ENCODE results near the gene MAP3K14. TPM values are rescaled to one million over a fixed set of nuclear protein-coding genes. Genes with fewer than 3 reads are reported as not detected.
A peak's percentile ranks its signal among the peaks of the same experiment; 100 is the strongest.

MAP3K14 gene
- total RNA-seq, 1 experiment from 2014 or later, result 7.8 TPM

DNA sequence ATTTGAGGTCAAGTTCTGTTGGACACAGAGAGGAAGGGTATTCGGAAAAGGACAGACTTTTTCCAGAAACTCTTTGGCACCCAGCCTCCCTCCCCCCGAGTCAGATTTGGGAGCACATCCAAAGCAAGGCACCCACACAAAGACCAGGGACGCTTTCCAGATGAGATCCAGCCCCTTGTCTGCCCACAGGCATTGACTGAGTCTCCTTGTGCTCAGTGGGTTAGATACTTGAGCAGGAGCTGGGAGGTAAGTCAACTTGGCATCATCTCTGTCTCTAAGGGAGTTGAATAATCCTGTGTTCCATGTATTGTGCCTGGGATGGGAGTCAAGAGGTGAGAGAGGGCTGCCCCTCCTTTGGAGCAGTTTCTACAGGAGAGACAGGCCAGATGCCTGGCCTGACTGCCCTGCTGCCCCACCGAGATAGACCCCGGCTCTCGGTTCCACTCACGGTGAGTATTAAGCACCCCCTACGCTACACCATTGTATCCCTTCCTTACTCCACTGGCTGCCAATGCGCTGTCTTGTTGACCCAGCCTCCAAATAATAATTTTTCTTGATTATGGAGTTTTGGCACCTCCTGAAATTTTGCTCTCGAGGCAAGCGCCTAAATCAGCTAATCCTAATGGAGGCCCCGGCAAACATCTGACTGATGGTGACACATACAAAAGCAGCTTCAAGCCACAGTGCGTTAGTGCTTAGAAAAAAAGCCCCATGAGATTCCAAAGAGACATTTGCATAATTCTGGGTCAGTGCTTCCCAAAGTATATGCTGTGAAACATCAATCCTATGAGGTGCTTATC is 29.6 kb upstream of the MAP3K14 start:
- Histone ChIP-seq H3K79me1 (ENCODE audit: insufficient read depth, low read depth, low read length, poor library complexity, severe bottlenecking) (no peaks in the 10 kb centered on the region), H3K27ac (ENCODE audit: insufficient read length, low read depth, low read length) (no peak overlapping the region), H3K79me2 (ENCODE audit: insufficient read depth, low read length) (no peaks in the 10 kb centered on the region), H3K23me2 (ENCODE audit: insufficient read length, low read depth, low read length, poor library complexity, severe bottlenecking) (no peaks in the 10 kb centered on the region), H3K4me2 (ENCODE audit: insufficient read depth, insufficient read length, low read length) (no peak overlapping the region), H3K4me1 (ENCODE audit: insufficient read depth, low read length) (no peaks in the 10 kb centered on the region; the same call in 1 of the 2 replicates), H2AFZ (ENCODE audit: low read length) (no peak overlapping the region), H4K8ac (replicated peaks; ENCODE audit: insufficient read length, low read depth, low read length) (no peak overlapping the region), H2BK12ac (ENCODE audit: insufficient read length, low read depth, low read length) (no peak overlapping the region), H2AK5ac (ENCODE audit: insufficient read length, low read length) (no peak overlapping the region), H3K9me3 (ENCODE audit: control insufficient read depth, low read depth, low read length) (no peaks in the 10 kb centered on the region), H3T11ph (ENCODE audit: low read length) (no peak overlapping the region), H2BK20ac (ENCODE audit: low read depth, low read length, poor library complexity, severe bottlenecking) (no peak overlapping the region), H3K27me3 (ENCODE audit: insufficient read depth, low read length) (no peaks in the 10 kb centered on the region), H3K14ac (ENCODE audit: insufficient read depth, low read length) (no peak overlapping the region; the same call in 1 of the 2 replicates), H4K20me1 (ENCODE audit: control insufficient read depth, insufficient read depth, insufficient read length) (no peaks in the 10 kb centered on the region), H4K91ac (ENCODE audit: insufficient read length, low read depth, low read length) (no peak overlapping the region), H3K23ac (ENCODE audit: insufficient read length, low read depth, low read length) (no peak overlapping the region), H2BK15ac (ENCODE audit: low read depth, low read length) (no peak overlapping the region), H4K5ac (ENCODE audit: insufficient read length, low read depth, low read length) (no peak overlapping the region), H3K56ac (ENCODE audit: insufficient read length, low read depth, low read length) (no peak overlapping the region), H3K18ac (ENCODE audit: insufficient read length, low read depth, low read length) (no peak overlapping the region), H3K9ac (ENCODE audit: extremely low read depth, insufficient read length, low read length) (no peak overlapping the region), H2BK5ac (ENCODE audit: insufficient read length, low read length) (no peak overlapping the region), H2BK120ac (ENCODE audit: low read depth, low read length, poor library complexity, severe bottlenecking) (no peak overlapping the region), H3K4ac (ENCODE audit: low read depth, low read length) (no peak overlapping the region)
- DNase-seq, result peak; percentile 24
- no peak overlapping the region for H3K27ac Mint-ChIP-seq
- peaks cover 0 to 2% (median 0%) of the 10 kb centered on the region in 3 experiments; a peak in 3 of 7 replicates for H3K36me3 Mint-ChIP-seq (ENCODE audit: insufficient read depth in 1 of 3, low read depth in 3 of 3)
- H3K9me3 Mint-ChIP-seq, result peaks cover 0 to 3% of the 10 kb centered on the region in 2 experiments; a peak in 3 of 5 replicates
- no peak overlapping the region for H3K4me3 Mint-ChIP-seq
- TF ChIP-seq, protein P1, sequence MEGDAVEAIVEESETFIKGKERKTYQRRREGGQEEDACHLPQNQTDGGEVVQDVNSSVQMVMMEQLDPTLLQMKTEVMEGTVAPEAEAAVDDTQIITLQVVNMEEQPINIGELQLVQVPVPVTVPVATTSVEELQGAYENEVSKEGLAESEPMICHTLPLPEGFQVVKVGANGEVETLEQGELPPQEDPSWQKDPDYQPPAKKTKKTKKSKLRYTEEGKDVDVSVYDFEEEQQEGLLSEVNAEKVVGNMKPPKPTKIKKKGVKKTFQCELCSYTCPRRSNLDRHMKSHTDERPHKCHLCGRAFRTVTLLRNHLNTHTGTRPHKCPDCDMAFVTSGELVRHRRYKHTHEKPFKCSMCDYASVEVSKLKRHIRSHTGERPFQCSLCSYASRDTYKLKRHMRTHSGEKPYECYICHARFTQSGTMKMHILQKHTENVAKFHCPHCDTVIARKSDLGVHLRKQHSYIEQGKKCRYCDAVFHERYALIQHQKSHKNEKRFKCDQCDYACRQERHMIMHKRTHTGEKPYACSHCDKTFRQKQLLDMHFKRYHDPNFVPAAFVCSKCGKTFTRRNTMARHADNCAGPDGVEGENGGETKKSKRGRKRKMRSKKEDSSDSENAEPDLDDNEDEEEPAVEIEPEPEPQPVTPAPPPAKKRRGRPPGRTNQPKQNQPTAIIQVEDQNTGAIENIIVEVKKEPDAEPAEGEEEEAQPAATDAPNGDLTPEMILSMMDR (conservative IDR thresholded peaks at IDR 0.05), result no peak
- WGBS (ENCODE audit: extremely low coverage, insufficient read length, low lambda C conversion rate), result no CpG with 5 or more reads among the region's 13 CpGs
- H3K27me3 Mint-ChIP-seq (ENCODE audit: low read depth), result peaks cover 2% of the 10 kb centered on the region; the same call in 1 of the 2 replicates
- H3K4me1 Mint-ChIP-seq, result peaks cover 18 to 25% of the 10 kb centered on the region in 2 experiments
